Neuron (in vitro differentiated cells): ENCODE measurements around the gene RCAN2.
"Not testable (repeated sequence)": the region's sequence is repeated elsewhere in the genome, so short reads cannot be mapped to it uniquely, and the experiment has no call there.

ENCODE experiments used
- H2AFZ ChIP-seq: one replicate; pipeline ENCODE4 v1.6.1; 2013; ENCODE audit warnings: low read depth, mild to moderate bottlenecking, inconsistent platforms, low read length, moderate library complexity
- H3K27me3 ChIP-seq: one replicate; pipeline ENCODE4 v1.6.1; 2013; ENCODE audit warnings: low read length; ENCODE audit not compliant: insufficient read depth
- H3K36me3 ChIP-seq: one replicate; pipeline ENCODE4 v1.6.1; 2013; ENCODE audit warnings: low read length; ENCODE audit not compliant: insufficient read depth
- H3K4me1 ChIP-seq: one replicate; pipeline ENCODE4 v1.6.1; 2013; ENCODE audit warnings: low read length; ENCODE audit not compliant: insufficient read depth
- H3K4me3 ChIP-seq: 2 replicates; pipeline ENCODE4 v1.5.1; 2013; ENCODE audit warnings: mild to moderate bottlenecking, low read length, moderate library complexity
- H3K9me3 ChIP-seq: one replicate; pipeline ENCODE4 v1.6.1; 2013; ENCODE audit warnings: low read length

The RCAN2 gene

DNA sequence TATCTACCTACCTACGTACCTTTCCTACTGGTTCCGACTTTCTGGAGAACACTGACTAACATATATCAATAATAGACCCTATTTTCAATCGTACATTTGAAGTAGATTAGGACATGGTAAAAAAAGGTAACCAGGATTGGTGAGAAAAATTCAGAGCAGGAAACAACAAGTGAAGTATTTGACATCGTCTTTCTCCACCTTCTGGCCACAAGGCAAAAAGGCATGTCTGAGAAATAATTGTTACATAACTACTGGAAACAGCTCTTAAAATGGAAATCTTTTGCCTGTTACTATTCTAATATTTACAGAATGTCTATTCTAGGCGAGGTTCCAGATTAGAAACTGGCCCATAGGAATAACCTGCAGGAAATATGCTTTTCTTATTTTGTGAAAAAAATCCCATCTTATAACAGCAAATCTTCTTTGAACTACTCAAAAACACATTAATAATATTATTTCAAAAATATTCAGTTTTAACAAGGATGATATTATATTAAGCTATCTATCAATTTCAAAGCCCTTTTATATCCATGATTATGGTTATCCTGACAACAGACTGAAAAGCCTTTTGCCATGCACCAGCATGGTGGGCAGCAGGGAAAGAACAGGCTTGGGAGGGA, 80.8 kb downstream of the RCAN2 start:
- Histone ChIP-seq H2AFZ (no peak overlapping the region), H3K36me3 (no peaks in the 10 kb centered on the region), H3K4me1 (no peaks in the 10 kb centered on the region), H3K4me3 (no peak overlapping the region), H3K9me3 (no peaks in the 10 kb centered on the region), H3K27me3 (no peaks in the 10 kb centered on the region)

- Histone ChIP-seq H2AFZ (no peak overlapping the region), H3K4me1 (no peaks in the 10 kb centered on the region), H3K27me3 (no peaks in the 10 kb centered on the region), H3K36me3 (no peaks in the 10 kb centered on the region), H3K4me3 (no peak overlapping the region), H3K9me3 (no peaks in the 10 kb centered on the region)
These were observed 83.3 kb downstream of the RCAN2 start for GRCh38 chr6:46407776-46408530.

DNA sequence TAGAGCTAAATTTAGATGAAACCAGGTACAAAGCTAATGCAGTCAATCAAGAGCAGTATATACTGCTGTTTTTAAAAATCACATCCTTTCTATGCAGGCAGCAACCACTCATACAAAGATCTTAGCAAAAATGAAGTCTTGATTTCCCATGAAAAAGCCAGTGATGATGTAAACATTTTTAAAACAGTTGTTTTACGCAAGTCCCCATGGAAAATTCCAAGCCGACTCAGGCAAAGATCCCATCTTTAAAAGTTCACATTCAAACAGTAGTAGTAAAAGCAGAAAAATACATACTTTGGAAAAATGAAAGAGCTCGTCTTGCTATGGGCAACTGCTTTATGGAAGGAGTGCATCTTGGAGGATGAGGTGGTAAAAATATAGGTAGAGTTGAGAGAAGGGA, 84.0 kb downstream of the RCAN2 start:
- Histone ChIP-seq H2AFZ (no peak overlapping the region), H3K36me3 (no peaks in the 10 kb centered on the region), H3K9me3 (no peaks in the 10 kb centered on the region), H3K27me3 (no peaks in the 10 kb centered on the region), H3K4me1 (no peaks in the 10 kb centered on the region), H3K4me3 (no peak overlapping the region)

DNA sequence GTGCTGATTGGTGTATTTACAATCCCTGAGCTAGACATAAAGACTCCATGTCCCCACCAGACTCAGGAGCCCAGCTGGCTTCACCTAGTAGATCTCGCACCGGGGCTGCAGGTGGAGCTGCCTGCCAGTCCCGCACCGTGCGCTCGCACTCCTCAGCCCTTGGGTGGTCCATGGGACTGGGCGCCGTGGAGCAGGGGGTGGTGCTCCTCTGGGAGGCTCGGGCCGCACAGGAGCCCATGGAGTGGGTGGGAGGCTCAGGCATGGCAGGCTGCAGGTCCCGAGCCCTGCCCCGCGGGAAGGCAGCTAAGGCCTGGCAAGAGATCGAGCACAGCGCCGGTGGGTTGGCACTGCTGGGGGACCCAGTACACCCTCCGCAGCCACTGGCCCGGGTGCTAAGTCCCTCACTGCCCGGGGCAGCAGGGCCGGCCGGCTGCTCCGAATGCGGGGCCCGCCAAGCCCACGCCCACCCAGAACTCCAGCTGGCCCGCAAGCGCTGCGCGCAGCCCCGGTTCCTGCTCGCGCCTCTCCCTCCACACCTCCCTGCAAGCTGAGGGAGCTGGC, 85.5 kb downstream of the RCAN2 start:
- H3K27me3 ChIP-seq, H3K4me1 ChIP-seq, H3K4me3 ChIP-seq, H3K36me3 ChIP-seq, H3K9me3 ChIP-seq, H2AFZ ChIP-seq: not testable (repeated sequence)

GRCh38 chr6:46400898-46401297, 90.4 kb downstream of the RCAN2 start:
- Histone ChIP-seq H2AFZ (no peak overlapping the region), H3K4me1 (no peaks in the 10 kb centered on the region), H3K9me3 (no peaks in the 10 kb centered on the region), H3K4me3 (no peak overlapping the region), H3K36me3 (no peaks in the 10 kb centered on the region), H3K27me3 (no peaks in the 10 kb centered on the region)

GRCh38 chr6:46395530-46395929, 95.7 kb downstream of the RCAN2 start:
- Histone ChIP-seq H3K36me3 (no peaks in the 10 kb centered on the region), H3K4me1 (no peaks in the 10 kb centered on the region), H3K4me3 (no peak overlapping the region), H3K27me3 (no peaks in the 10 kb centered on the region), H3K9me3 (no peaks in the 10 kb centered on the region), H2AFZ (no peak overlapping the region)

DNA sequence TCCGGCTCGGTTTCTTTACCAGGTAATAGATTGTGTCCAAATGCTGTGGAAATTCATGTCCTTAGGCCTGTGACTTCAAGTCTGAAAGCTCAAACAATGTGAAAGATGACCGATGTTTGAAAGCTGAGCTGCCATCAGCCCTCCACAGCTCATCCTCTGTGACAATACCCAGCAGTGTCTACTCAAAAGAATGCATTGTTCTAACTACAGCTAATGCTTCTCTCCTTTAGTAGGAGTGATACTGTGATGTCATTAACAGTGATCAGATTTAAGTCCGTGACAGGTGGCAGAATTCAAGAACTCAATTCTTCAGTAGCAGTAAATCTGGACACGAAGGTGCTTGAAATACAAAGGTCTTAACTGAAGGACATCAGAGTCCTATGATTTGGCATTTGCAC, 97.3 kb downstream of the RCAN2 start:
- H3K4me1 ChIP-seq: peaks cover 3% of the 10 kb centered on the region
- H3K27me3 ChIP-seq: no peaks in the 10 kb centered on the region
- H3K4me3 ChIP-seq: no peak overlapping the region
- no peak overlapping the region for H2AFZ ChIP-seq
- H3K9me3 ChIP-seq: no peaks in the 10 kb centered on the region
- no peaks in the 10 kb centered on the region for H3K36me3 ChIP-seq

- no peaks in the 10 kb centered on the region for H3K36me3 ChIP-seq
- H3K4me3 ChIP-seq: no peak overlapping the region
- peaks cover 3% of the 10 kb centered on the region for H3K4me1 ChIP-seq
- no peaks in the 10 kb centered on the region for H3K9me3 ChIP-seq
- no peaks in the 10 kb centered on the region for H3K27me3 ChIP-seq
- no peak overlapping the region for H2AFZ ChIP-seq
These were observed 97.9 kb downstream of the RCAN2 start for GRCh38 chr6:46393161-46393939.

GRCh38 chr6:46392294-46392693, 99.0 kb downstream of the RCAN2 start:
- H3K36me3 ChIP-seq: no peaks in the 10 kb centered on the region
- H3K4me3 ChIP-seq: no peak overlapping the region
- H2AFZ ChIP-seq: no peak overlapping the region
- H3K27me3 ChIP-seq: no peaks in the 10 kb centered on the region
- peaks cover 3% of the 10 kb centered on the region for H3K4me1 ChIP-seq
- no peaks in the 10 kb centered on the region for H3K9me3 ChIP-seq

DNA sequence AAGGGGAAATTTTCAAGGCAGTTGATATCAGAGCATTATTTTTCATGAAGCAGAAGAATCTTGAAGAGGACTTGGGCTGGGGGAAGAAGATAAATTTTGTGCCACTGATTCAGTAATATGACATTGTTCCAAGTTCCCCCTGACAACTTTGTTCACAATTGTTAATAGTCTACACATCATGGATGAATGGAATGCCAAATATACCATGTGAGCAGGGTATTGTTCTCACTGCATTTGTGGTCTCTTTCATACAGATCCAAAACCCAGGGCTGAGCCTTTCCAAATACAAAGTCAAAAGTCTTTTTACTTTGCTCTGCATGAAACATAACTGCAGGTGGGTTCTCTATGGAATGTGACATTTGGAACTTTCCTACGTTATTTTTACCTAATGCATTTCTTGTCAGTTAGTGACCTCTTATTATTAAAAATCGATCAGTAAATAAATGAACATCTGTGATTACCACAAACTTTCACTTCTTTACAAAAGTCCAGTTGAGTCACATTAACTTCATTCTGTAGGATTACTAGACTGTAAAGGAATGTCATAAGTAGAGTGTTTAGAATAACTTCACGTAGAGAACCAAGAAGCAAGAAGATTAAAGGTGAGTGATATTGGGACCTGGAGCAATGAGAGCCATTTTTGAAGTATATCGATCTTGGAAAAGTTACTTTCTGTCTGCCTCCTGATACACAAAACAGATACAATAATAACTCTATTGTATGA, 100.9 kb downstream of the RCAN2 start:
- Histone ChIP-seq H3K36me3 (no peaks in the 10 kb centered on the region), H3K4me1 (peaks cover 3% of the 10 kb centered on the region), H3K27me3 (no peaks in the 10 kb centered on the region), H3K9me3 (no peaks in the 10 kb centered on the region), H2AFZ (no peak overlapping the region), H3K4me3 (no peak overlapping the region)

GRCh38 chr6:46387728-46388127, 103.5 kb downstream of the RCAN2 start:
- H3K27me3 ChIP-seq, H3K36me3 ChIP-seq, H3K4me1 ChIP-seq, H3K4me3 ChIP-seq, H2AFZ ChIP-seq, H3K9me3 ChIP-seq: not testable (repeated sequence)

- no peak overlapping the region for H2AFZ ChIP-seq
- no peaks in the 10 kb centered on the region for H3K9me3 ChIP-seq
- no peak overlapping the region for H3K4me3 ChIP-seq
- H3K27me3 ChIP-seq: no peaks in the 10 kb centered on the region
- H3K4me1 ChIP-seq: no peaks in the 10 kb centered on the region
- no peaks in the 10 kb centered on the region for H3K36me3 ChIP-seq
These were observed 109.7 kb downstream of the RCAN2 start for GRCh38 chr6:46381579-46381978.

- Histone ChIP-seq H2AFZ (no peak overlapping the region), H3K36me3 (no peaks in the 10 kb centered on the region), H3K9me3 (no peaks in the 10 kb centered on the region), H3K4me3 (no peak overlapping the region), H3K27me3 (no peaks in the 10 kb centered on the region), H3K4me1 (no peaks in the 10 kb centered on the region)
These were observed 110.2 kb downstream of the RCAN2 start for GRCh38 chr6:46381057-46381456.
